Sigmoid colon (tissue), 4 donors: Measurements from ENCODE around the gene IGF2R.

Experiments
- EP300 ChIP-seq, 4 donors: sonication (generic); formaldehyde crosslinking; IDR thresholded peaks; one replicate each; pipeline ENCODE4 v1.6.1; 2017; ENCODE audit warnings: antibody characterized with exemption in 4 of 4
- POLR2A ChIP-seq, 2 donors: fragments of 450-650 bp; IDR thresholded peaks; one replicate each; pipeline ENCODE4 v1.6.1; 2016; ENCODE audit warnings: antibody characterized with exemption in 2 of 2, mild to moderate bottlenecking in 2 of 2, moderate library complexity in 2 of 2
- POLR2AphosphoS5 ChIP-seq, 4 donors: sonication (generic); formaldehyde crosslinking; IDR thresholded peaks; one replicate each; pipeline ENCODE4 v1.6.1; 2017; ENCODE audit warnings: antibody characterized with exemption in 4 of 4
- TF ChIP-seq, protein P1 (sequence below), 4 experiments: fragments of 450-650 bp in 3 of 4; fragments of 200-600 bp in 1 of 4; IDR thresholded peaks; one replicate each; pipeline ENCODE4 v1.5.1; 2016 to 2019; ENCODE audit warnings: antibody characterized with exemption in 4 of 4, mild to moderate bottlenecking in 3 of 4, moderate library complexity in 2 of 4

DNA sequence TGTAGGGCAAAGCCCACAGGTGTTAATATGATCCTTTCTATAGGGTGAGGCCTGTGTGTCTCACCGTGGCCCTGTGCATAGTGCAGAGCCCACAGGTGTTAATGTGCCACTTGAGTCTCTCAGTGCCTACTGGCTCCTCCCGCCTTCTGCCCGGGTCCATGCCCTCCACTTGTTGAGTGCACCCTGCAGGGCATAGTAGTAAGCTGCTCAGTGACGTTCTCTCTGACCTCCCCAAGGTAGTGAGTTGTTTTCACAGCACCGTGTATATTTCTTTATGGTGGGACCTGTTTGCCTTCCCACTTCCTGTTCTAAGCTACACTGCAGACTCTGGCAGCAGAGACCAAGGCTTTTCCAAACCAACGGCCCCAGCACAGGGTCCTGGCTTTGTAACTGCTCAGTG is 88.2 kb downstream of the IGF2R start:
- TF ChIP-seq, protein P1, sequence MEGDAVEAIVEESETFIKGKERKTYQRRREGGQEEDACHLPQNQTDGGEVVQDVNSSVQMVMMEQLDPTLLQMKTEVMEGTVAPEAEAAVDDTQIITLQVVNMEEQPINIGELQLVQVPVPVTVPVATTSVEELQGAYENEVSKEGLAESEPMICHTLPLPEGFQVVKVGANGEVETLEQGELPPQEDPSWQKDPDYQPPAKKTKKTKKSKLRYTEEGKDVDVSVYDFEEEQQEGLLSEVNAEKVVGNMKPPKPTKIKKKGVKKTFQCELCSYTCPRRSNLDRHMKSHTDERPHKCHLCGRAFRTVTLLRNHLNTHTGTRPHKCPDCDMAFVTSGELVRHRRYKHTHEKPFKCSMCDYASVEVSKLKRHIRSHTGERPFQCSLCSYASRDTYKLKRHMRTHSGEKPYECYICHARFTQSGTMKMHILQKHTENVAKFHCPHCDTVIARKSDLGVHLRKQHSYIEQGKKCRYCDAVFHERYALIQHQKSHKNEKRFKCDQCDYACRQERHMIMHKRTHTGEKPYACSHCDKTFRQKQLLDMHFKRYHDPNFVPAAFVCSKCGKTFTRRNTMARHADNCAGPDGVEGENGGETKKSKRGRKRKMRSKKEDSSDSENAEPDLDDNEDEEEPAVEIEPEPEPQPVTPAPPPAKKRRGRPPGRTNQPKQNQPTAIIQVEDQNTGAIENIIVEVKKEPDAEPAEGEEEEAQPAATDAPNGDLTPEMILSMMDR (IDR thresholded peaks at IDR 0.05): no peak
- TF ChIP-seq EP300 (IDR thresholded peaks at IDR 0.05) (no peak), POLR2A (IDR thresholded peaks at IDR 0.05) (no peak), POLR2AphosphoS5 (IDR thresholded peaks at IDR 0.05) (no peak)
